ENCODE data around the gene TOLLIP.
"Not testable (repeated sequence)": the region's sequence is repeated elsewhere in the genome, so short reads cannot be mapped to it uniquely, and the experiment has no call there.

Gene TOLLIP

DNA sequence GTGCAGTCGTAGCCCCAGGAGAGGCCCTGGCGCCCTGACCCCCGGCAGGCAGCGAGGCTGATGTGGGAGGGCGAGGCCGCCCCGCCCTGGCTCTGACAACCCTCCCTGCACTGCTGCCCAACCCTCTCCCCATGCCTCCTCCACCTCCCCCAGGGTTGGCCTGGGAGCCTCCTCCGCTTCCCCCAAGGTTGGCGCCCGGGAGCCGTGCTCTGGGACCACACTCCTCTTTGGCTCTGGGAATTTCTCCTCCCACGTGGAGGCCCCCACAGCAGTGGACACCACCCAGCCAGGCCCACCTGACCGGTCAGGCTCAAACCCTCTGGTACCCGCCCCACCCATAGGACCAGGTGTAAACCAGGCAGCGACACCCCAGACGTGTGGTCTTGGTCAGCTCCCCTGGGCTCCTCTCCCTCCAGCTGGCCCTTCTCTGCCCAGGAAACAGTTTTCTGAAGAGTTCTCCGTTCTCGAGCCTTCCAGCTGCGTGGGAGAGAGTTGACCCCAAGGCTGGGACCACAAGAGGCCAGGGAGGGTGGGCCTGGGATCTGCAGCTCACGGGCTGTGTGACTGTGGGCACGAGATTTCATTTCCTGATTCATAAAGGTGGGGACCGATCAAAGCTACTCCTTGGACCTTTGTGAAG is 40.8 kb upstream of the TOLLIP start:
- H3K27ac ChIP-seq (ENCODE audit: insufficient read depth, low read length, poor library complexity, severe bottlenecking) = no peak overlapping the region
- no peaks in the 10 kb centered on the region for H3K36me3 ChIP-seq (ENCODE audit: control insufficient read depth, insufficient read depth, low read length)
- DNase-seq = no peak
- H3K4me1 ChIP-seq (ENCODE audit: control insufficient read depth, insufficient read depth, low read length, poor library complexity, severe bottlenecking) = no peaks in the 10 kb centered on the region
- H3K9me3 ChIP-seq (ENCODE audit: control insufficient read depth, low read length) = no peaks in the 10 kb centered on the region
- no peak overlapping the region for H3K4me3 ChIP-seq (ENCODE audit: insufficient read depth, low read depth, low read length, poor library complexity, severe bottlenecking)
- H3K27me3 ChIP-seq (replicated peaks; ENCODE audit: control insufficient read depth, insufficient read depth, low read length, poor library complexity, severe bottlenecking) = no peaks in the 10 kb centered on the region

DNA sequence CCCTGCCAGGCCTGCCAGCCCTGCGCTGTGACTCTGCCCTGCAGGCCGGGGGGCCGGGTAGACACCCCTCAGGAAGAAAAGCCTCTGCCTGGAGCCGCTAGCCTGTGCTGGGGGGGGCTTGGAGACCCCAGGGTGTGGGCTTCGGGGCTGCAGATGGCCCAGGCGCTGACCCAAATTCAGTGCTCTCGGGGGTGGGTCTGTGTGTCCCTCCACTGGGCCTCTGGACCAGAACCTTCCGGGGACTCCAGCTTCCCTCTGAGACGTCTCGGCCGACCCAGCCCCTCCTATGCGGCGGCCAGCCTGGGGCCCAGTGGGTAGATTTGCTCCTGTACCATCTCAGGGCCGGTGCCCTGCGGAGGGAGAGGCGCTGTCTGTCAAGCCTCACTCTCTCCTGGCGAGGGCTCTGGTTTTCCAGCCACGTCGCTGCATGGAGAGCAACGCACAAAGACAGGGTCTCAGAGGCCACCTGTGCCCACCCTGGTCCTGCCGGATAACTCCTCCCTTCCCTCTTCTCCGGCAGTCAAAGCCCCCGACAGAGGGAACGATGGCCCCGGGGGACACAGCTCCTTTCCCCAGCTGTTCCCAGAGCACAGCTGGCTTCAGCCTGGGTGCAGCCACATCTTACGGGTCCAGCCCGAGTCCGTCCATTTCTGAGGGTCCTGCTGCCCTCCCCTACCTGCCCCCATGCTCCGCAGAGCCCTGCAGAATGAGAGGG is 40.1 kb upstream of the TOLLIP start:
- no peaks in the 10 kb centered on the region for H3K9me3 ChIP-seq (ENCODE audit: control insufficient read depth, low read length)
- no peak overlapping the region for H3K4me3 ChIP-seq (ENCODE audit: insufficient read depth, low read depth, low read length, poor library complexity, severe bottlenecking)
- no peak for DNase-seq
- no peak overlapping the region for H3K27ac ChIP-seq (ENCODE audit: insufficient read depth, low read length, poor library complexity, severe bottlenecking)
- H3K4me1 ChIP-seq (ENCODE audit: control insufficient read depth, insufficient read depth, low read length, poor library complexity, severe bottlenecking) = no peaks in the 10 kb centered on the region
- no peaks in the 10 kb centered on the region for H3K36me3 ChIP-seq (ENCODE audit: control insufficient read depth, insufficient read depth, low read length)
- H3K27me3 ChIP-seq (replicated peaks; ENCODE audit: control insufficient read depth, insufficient read depth, low read length, poor library complexity, severe bottlenecking) = no peaks in the 10 kb centered on the region

DNA sequence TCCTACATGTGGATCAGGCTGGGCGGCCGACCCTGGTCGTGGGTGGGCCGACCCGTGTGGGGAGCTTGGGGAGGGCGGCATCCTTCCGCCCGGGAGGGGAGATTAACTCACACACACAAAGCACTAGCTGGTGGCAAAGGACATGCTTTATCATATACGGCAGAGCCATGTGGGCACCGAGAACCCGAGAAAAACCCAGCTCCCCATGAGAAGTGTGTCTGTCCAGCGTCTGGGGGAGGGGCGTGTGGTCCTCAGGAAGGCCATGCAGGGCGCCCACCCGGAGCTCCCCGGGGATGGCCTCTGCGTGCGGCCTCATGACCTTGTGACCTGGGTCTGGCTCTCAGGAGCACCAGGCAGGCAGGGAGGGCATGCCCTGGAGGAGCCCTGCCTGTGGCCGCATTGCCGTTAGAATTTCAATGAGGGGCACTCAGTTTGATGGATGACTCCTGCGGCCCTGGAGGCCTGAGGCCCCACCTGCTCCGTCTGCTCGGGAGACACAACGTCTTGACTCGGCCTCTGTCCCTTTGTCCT is 39.4 kb upstream of the TOLLIP start:
- no peak overlapping the region for H3K4me3 ChIP-seq (ENCODE audit: insufficient read depth, low read depth, low read length, poor library complexity, severe bottlenecking)
- no peak overlapping the region for H3K27ac ChIP-seq (ENCODE audit: insufficient read depth, low read length, poor library complexity, severe bottlenecking)
- no peaks in the 10 kb centered on the region for H3K9me3 ChIP-seq (ENCODE audit: control insufficient read depth, low read length)
- H3K27me3 ChIP-seq (replicated peaks; ENCODE audit: control insufficient read depth, insufficient read depth, low read length, poor library complexity, severe bottlenecking) = no peaks in the 10 kb centered on the region
- no peaks in the 10 kb centered on the region for H3K4me1 ChIP-seq (ENCODE audit: control insufficient read depth, insufficient read depth, low read length, poor library complexity, severe bottlenecking)
- no peak for DNase-seq
- H3K36me3 ChIP-seq (ENCODE audit: control insufficient read depth, insufficient read depth, low read length) = no peaks in the 10 kb centered on the region

DNA sequence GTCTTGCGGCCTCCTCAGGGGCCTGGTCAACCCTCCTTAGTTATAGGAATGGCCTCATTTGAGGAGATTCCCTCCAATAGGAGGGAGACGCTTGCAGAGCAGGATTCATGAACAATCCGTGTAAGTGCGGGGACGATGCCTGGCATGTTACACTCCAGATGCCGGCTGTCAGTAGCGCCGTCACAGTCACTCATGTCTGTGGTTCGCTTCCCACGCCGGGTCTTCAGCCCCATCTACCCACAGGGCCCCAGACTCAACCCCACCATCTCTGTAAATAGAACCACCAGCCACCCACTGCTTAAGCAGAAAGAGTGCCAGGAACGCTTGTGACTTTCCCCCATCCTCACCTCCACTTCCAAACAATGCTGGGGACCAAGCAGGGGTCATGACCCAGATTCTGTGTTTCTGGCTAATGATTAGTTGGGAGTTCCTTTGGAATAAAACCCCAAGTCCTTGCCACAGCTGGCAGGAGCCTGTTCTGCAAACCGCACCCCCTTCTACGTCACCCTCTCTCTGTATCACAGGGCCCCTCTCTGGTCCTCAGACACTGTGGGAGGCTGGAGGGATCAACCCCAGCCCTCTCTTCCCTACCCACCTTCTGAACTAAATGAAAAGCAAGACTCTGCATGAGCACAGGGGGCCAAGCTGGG is 38.8 kb upstream of the TOLLIP start:
- DNase-seq = no peak
- no peaks in the 10 kb centered on the region for H3K27me3 ChIP-seq (replicated peaks; ENCODE audit: control insufficient read depth, insufficient read depth, low read length, poor library complexity, severe bottlenecking)
- H3K4me1 ChIP-seq (ENCODE audit: control insufficient read depth, insufficient read depth, low read length, poor library complexity, severe bottlenecking) = no peaks in the 10 kb centered on the region
- no peak overlapping the region for H3K27ac ChIP-seq (ENCODE audit: insufficient read depth, low read length, poor library complexity, severe bottlenecking)
- H3K36me3 ChIP-seq (ENCODE audit: control insufficient read depth, insufficient read depth, low read length) = no peaks in the 10 kb centered on the region
- H3K9me3 ChIP-seq (ENCODE audit: control insufficient read depth, low read length) = no peaks in the 10 kb centered on the region
- H3K4me3 ChIP-seq (ENCODE audit: insufficient read depth, low read depth, low read length, poor library complexity, severe bottlenecking) = no peak overlapping the region

DNA sequence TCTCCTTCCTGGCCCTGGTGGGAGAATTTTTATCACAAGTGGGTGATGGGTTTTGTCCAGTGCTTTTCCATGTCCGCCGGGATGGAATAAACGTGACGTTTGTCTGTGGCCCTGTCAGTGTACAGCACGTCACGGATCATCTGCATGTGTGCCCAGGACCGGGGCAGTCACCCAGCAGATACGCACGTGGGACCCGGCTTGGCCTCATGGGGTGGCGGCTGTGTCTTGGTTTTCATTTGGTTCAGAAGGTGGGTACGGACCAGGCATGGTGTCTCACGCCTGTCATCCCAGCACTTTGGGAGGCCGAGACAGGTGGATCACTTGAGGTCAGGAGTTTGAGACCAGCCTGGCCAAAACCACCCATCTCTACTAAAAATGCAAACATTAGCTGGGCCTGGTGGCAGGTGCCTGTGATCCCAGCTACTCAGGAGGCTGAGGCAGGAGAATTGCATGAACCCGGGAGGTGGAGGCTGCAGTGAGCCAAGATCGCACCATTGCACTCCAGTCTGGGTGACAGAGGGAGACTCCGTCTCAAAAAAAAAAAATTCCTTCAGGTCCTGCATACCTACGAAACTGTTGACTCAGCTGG is 38.1 kb upstream of the TOLLIP start:
- H3K4me1 ChIP-seq (ENCODE audit: control insufficient read depth, insufficient read depth, low read length, poor library complexity, severe bottlenecking); H3K27ac ChIP-seq (ENCODE audit: insufficient read depth, low read length, poor library complexity, severe bottlenecking); DNase-seq; H3K36me3 ChIP-seq (ENCODE audit: control insufficient read depth, insufficient read depth, low read length); H3K4me3 ChIP-seq (ENCODE audit: insufficient read depth, low read depth, low read length, poor library complexity, severe bottlenecking); H3K27me3 ChIP-seq (replicated peaks; ENCODE audit: control insufficient read depth, insufficient read depth, low read length, poor library complexity, severe bottlenecking); H3K9me3 ChIP-seq (ENCODE audit: control insufficient read depth, low read length): not testable (repeated sequence)

DNA sequence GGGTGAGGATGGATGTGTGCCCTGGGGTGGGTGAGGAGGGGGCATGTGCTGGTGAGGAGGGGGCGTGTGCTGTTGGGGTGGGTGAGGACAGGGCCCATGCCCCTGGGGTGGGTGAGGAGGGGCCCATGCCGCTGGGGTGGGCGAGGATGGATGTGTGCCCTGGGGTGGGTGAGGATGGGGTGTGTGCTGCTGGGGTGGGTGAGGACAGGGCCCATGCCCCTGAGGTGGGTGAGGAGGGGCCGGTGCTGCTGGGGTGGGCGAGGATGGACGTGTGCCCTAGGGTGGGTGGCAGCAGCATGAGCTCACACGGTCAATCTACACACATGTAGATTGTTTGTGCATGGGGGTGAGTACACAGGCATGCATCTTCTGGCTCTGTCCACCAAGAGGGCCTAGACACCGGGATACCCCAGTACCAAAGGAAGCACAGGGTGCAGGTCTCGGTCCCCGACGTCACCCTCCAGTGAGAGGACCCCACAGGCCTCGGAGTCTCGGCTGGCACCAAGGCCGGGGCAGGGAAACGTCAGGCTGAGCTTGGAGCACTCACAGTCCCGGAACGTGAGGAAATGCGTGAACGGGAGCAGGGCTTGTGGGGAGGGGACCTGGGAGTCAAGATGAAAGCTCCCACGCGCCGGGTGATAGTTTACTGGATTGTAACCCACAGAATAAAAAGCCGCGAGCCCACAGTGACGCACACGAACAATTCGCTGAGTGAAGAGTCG is 37.4 kb upstream of the TOLLIP start:
- Histone ChIP-seq H3K36me3 (ENCODE audit: control insufficient read depth, insufficient read depth, low read length) (no peaks in the 10 kb centered on the region), H3K27me3 (replicated peaks; ENCODE audit: control insufficient read depth, insufficient read depth, low read length, poor library complexity, severe bottlenecking) (no peaks in the 10 kb centered on the region), H3K27ac (ENCODE audit: insufficient read depth, low read length, poor library complexity, severe bottlenecking) (no peak overlapping the region), H3K4me1 (ENCODE audit: control insufficient read depth, insufficient read depth, low read length, poor library complexity, severe bottlenecking) (no peaks in the 10 kb centered on the region), H3K9me3 (ENCODE audit: control insufficient read depth, low read length) (no peaks in the 10 kb centered on the region), H3K4me3 (ENCODE audit: insufficient read depth, low read depth, low read length, poor library complexity, severe bottlenecking) (no peak overlapping the region)
- no peak for DNase-seq

DNA sequence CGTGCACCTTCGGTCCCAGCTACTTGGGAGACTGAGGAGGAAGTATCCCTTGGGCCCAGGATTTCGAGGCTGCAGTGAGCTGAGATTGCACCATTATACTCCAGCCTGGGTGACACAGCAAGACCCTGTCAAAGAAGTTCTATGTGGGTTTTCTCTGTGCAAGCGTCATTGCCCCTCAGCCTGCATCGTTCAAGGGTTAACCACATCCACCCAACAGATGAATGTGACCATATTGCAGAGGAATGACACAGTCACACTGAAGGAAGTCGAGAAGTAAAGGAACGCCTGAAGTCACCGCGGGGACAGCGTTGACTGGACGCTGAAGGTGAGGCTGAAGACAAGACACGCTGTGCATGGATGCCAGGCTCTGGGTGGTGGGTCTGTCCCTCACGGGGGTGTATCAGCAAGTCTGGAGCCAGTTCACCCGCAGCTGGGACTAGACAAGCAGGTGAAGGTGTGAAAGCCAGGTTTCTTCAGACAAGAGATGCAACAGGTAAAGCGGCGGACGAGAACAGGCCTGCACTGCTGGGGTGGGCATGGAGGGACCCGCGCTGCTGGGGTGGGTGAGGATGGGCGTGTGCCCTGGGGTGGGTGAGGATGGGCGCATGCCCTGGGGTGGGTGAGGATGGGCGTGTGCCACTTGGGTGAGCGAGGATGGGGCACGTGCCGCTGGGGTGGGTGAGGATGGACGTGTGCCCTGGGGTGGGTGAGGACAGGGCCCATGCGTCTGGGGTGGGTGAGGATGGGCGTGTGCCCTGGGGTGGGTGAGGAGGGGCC is 36.5 kb upstream of the TOLLIP start:
- H3K36me3 ChIP-seq (ENCODE audit: control insufficient read depth, insufficient read depth, low read length) = no peaks in the 10 kb centered on the region
- no peaks in the 10 kb centered on the region for H3K4me1 ChIP-seq (ENCODE audit: control insufficient read depth, insufficient read depth, low read length, poor library complexity, severe bottlenecking)
- H3K27ac ChIP-seq (ENCODE audit: insufficient read depth, low read length, poor library complexity, severe bottlenecking) = no peak overlapping the region
- H3K9me3 ChIP-seq (ENCODE audit: control insufficient read depth, low read length) = no peaks in the 10 kb centered on the region
- no peaks in the 10 kb centered on the region for H3K27me3 ChIP-seq (replicated peaks; ENCODE audit: control insufficient read depth, insufficient read depth, low read length, poor library complexity, severe bottlenecking)
- no peak overlapping the region for H3K4me3 ChIP-seq (ENCODE audit: insufficient read depth, low read depth, low read length, poor library complexity, severe bottlenecking)
- no peak for DNase-seq

DNA sequence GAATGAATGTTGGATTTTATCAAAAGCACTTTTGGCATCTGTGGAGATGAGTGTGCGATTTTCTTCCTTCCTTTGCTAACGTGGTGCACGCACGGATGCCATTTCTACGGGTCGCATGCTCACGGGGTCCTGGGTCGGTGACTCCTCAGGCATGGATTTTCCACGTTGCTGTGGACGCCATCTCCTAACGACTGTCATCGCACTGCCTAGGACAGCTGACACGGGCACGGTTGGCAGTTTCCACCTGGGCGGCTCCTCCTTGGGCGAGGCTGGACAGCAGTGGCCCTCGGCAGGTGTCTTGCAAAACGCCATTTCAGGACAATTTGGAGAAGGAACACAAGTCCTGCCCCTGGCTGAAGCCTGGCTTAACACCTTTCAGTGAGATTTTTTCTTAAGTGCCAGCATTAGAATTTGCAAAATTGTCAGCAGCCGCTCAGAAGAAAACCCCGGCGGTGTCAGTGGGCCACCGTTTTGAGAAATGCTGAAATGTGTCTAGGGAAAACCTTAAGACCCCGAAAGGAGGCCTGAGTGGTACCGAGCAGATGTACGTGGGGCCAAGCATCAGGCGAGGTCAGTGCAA is 34.7 kb upstream of the TOLLIP start:
- Histone ChIP-seq H3K27me3 (replicated peaks; ENCODE audit: control insufficient read depth, insufficient read depth, low read length, poor library complexity, severe bottlenecking) (no peaks in the 10 kb centered on the region), H3K4me1 (ENCODE audit: control insufficient read depth, insufficient read depth, low read length, poor library complexity, severe bottlenecking) (no peaks in the 10 kb centered on the region), H3K4me3 (ENCODE audit: insufficient read depth, low read depth, low read length, poor library complexity, severe bottlenecking) (no peak overlapping the region), H3K9me3 (ENCODE audit: control insufficient read depth, low read length) (peaks cover 2% of the 10 kb centered on the region), H3K27ac (ENCODE audit: insufficient read depth, low read length, poor library complexity, severe bottlenecking) (no peak overlapping the region), H3K36me3 (ENCODE audit: control insufficient read depth, insufficient read depth, low read length) (no peaks in the 10 kb centered on the region)
- DNase-seq = no peak
